CD4-positive, alpha-beta T cell treated with Interleukin-6 at 100 ng/mL for 8 hours (primary cell): ENCODE data around the gene BRK1.
"Not testable (repeated sequence)": the region's sequence is repeated elsewhere in the genome, so short reads cannot be mapped to it uniquely, and the experiment has no call there.

Source experiments
- DNase-seq: peaks from one replicate; pipeline ENCODE4 v3.0.0-alpha.2; 2020; ENCODE audit warnings: mixed read lengths, low spot score

BRK1 gene

DNA sequence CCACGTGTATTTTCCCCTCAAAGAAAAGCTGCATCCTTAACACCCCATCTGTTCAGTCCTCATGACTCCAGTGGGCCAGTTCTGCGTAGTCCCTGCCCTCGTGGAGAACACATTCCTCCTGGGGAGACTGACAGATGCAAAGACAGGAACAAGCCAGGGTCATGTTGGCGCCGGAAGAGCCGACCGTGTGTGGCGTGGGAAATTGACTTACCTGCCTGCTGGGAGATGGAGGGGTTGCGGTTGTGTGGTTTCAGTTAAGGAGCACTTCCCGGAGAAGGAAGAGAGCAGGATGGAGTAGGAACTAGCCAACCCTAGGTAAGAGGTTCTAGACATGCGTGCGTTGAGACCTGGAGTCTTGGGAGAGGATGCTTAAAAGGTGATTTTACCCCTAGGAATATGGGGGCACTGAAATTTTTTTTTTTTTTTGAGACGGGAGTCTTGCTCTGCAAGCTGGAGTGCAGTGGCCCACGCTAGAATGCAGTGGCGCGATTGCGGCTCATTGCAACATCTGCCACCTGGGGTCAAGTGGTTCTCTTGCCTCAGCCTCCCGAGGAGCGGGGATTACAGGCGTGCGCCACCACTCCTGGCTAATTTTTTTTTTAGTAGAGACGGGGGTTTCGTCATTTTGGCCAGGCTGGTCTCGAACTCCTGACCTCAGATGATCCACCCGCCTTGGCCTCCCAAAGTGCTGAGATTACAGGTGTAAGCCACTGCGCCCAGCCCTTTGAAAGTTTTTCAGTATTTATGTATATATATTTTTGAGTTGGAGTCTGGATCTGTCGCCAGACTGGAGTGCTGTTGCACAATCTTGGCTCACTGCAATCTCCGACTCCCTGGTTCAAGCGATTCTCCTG is 27.5 kb downstream of the BRK1 start:
- DNase-seq = no peak

DNA sequence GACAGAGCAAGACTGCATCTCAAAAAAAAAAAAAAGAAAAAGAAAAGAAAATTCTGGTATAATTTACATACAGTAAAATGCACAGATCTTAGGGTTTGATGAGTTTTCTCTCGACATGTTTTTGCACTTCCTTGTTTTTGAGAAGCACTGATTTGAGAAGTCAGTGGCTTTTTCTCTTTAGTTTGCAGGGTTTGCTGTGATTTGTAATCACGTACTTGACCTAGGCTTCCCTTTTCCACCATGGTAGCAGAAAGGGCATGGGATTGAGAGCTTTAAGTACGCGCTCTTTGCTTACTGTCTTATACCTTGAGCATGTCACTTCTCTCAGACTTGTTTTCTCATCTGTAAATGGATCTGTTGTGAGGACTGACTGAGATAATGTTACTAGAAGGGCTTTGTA is 30.2 kb downstream of the BRK1 start:
- no peak for DNase-seq

DNA sequence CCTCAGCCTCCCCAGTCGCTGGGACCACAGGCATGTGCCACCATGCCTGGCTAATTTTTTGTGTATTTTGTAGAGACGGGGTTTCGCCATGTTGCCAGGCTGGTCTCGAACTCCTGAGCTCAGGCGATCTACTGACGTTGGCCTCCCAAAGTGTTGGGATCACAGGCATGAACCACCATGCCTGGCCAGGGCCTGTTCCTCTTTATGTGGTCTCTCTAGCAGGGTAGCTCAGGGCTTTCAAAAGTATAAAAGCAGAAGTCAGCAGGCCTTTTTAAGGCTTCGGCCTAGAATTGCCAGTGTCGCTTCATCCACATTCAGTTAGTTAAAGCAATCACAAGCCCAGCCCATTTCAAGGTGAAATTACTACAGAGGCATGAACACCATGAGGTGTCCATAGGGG is 33.8 kb downstream of the BRK1 start:
- no peak for DNase-seq

DNA sequence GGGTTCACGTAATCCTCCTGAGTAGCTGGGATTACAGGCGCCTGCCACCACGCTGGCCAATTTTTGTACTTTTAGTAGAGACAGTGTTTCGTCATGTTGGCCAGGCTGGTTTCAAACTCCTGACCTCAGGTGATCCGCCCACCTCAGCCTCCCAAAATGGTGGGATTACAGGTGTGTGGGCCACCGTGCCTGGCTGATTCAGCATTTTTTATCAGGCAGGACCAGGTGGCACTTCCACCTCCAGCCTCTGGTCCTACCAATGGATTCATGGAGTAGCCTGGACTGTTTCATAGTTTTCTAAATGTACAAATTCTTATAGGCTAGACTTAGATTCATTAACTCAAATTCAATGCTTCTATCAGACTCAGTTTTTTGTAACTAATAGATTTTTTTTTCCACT is 35.5 kb downstream of the BRK1 start:
- no peak for DNase-seq

DNA sequence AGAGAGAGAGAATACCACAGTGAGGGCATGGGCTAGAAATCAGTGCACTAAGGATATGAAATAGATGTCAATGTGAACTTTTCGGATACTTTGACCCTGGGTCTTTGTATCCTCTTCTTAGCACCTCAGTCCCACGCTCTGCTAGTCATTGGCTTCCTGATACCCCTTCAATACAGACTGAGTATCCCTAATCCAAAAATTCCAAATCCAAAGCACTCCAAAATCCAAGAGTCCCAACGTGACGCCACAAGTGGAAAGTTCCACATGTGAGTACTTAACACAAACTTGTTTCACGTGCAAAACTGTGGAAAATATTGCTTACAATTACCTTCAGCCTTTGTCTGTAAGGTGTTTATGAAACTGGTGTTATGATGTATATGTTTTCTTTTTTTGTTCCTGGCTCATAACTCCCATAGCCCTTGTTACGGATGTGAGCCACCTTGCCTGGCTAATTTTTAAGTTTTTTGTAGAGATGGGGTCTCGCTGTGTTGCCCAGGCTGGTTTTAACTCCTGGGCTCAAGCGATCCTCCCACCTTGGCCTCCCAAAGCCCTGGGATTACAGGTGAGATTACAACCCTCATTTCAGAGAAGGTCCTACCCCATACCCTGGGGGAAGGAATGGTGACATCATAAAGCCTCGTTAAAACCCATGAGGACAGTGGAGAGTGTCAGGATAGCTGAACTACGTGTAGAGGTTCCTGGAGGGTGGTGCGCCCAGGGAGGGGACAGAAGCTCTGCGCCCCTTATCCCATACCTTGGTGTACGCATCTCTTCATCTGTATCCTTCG is 39.1 kb downstream of the BRK1 start:
- no peak for DNase-seq

DNA sequence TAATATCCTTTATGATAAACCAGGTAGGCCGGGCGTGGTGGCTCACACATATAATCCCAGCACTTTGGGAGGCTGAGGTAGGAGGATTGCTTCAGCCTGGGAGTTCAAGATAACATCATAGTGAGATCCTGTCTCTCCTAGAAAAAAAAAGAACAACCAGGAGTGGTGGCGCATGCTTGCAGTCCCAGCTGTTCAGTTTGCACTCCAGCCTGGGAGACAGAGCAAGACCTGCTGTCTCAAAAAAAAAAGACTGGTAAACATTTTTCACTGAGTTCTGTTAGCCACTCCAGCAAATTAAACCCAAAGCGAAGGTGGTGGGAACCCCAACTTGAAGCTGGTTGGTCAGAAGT is 39.6 kb downstream of the BRK1 start:
- no peak for DNase-seq

DNA sequence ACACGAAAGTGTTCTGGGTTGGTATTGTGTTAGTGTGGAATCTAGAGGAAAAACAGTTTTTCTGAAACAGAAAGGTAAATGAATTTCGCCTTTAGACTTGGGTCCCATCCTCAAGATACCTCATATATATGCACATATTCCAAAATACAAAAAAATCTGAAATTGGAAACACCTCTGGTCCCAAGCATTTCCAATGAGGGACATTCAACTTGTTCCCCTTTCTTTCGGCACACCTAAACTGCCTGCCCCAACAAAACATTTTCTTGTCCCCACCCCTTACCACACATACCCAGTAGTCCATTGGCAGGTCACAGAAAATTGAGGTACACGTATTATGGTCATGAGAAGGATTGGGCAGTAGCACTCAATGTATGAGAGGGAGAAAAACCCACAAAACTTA is 40.2 kb downstream of the BRK1 start:
- DNase-seq = no peak

DNA sequence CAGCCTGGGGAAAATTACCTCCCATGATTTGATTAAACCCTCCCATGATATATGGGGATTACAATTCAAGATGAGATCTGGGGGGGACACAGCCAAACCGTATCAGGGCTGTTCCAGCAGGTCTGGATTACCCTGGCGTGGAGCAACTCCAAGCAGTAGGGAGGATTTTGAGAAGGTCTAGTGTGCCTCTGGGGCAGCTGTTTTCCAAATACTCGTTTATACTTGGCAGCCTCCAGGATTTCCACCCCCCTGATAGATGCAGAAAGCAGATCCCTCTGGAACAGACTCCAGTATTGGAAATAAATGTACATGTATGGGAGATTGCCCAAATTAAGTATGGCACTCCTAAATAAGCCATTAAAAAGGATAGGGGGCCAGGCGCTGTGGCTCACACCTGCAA is 41.6 kb downstream of the BRK1 start:
- no peak for DNase-seq

DNA sequence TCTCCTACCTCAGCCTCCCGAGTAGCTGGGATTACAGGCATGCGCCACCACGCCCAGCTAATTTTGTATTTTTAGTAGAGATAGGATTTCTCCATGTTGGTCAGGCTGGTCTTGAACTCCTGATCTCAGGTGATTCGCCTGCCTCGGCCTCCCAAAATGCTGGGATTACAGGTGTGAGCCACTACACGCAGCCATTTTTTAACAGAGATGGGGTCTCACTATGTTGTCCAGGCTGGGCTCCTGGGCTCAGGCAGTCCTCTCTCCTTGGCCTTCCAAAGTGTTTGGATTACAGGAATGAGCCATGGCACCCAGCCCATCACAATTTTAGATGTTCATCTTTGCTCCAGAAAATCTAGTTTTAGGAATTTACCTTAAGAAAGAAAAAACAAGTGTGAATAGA is 43.1 kb downstream of the BRK1 start:
- DNase-seq = not testable (repeated sequence)

DNA sequence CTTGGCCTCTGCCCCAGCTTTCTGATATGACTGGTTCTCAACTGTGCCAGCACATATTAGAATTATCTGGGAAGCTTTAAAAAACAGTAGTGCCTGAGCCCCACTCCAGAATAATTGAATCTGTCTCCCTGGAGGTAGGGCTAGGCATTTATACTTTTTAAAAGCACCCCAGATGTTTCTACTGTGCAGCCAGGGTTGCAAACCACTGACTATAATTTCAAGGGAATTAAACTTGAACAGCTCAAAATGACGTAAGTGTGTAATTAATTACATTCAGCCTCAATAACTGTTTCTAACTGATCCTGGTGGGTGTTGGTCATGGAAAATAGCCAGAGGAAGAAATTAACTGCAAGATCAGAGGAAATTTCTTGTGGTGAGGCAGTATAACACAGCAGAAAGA is 44.9 kb downstream of the BRK1 start:
- no peak for DNase-seq

DNA sequence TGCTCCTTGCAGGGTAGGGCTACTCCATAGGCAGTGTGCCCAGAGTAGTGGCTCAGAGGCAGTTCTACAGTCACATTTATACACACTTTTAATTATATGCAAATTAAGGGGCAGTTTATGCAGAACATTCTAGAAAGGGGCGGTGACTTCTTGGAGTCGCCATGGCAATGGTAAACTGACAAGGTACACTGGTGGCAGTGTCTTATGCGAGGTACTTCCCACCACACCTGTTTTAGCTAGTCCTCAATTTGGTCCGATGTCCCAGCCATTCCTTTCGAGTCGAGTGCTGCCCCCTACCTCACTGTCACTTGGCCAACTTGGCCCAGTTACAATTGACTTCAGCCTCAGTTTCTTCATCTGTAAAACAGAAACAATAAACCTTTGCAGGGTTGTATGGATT is 45.5 kb downstream of the BRK1 start:
- DNase-seq = no peak

DNA sequence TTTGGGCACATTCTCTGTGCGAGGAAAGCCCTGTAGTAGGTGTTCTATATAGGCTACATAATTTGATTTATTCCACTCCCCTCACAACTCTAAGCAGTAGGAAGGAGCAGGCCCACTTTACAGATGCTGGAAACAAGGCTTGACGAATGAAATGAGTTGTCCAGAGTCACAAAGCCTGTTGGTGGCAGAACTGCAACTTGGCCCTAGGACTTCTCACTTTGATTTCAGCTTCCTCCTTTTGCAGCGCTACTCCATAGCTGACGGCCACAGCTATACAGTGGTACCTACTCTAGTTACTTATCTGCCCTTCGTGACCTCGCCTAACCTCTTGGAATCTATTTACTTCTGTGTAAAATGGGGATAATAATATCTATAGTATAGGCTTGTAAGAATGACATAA is 46.7 kb downstream of the BRK1 start:
- no peak for DNase-seq

DNA sequence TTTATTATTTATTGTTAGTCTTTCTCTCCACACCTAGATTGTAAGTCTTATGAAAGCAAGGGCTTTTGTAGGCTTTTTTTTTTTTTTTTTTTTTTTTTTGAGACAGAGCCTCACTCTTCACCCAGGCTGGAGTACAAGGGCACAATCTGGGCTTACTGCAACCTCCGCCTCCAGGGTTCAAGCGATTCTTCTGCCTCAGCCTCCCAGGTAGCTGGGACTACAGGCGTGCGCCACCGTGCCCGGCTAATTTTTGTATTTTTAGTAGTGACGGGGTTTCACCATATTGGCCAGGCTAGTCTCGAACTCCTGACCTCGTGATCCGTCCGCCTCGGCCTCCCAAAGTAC is 48.7 kb downstream of the BRK1 start:
- not testable (repeated sequence) for DNase-seq

DNA sequence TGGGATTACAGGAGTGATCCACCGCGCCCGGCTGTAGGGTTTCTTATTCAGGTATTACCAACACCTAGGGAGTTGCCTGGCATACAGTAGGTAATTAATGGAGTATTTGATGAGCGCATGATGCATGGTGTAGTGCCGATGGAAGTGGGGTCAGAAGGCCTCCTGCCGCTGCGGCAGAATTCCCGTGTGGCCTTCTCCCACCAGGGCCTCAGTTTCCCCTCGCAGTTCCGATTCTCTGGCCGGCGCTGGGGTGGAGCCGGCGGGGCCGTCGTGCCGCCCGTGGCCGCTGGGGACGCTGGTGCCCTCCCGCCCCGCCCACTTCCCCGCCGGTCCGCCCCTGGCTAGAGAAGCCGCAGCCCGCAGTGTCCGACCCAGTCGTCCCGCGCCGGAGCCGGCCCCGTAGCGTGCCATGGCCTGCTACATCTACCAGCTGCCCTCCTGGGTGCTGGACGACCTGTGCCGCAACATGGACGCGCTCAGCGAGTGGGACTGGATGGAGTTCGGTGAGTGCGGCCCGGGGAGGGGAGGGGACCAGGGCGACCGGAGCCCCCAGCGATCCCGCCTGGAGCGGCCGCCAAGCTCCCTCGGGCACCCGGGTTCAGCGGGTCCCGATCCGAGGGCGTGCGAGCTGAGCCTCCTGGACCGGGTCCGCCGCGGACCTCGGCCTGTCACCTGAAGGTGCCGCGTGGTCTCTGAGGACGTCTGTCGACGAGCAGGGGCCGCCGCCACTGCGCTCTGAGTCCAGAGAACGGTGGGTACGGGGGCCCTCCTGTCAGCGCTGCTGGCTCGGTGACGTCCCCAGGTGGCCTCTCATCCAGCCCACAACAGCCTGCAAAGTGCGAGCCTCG is 49.3 kb downstream of the BRK1 start, which contains the start of gene IRAK2:
IRAK2 (plus strand) TSS at position 374 of the 848 bp plus-strand sequence; CDS start at position 410, 36 bp downstream.
- DNase-seq = peak; percentile 51

DNA sequence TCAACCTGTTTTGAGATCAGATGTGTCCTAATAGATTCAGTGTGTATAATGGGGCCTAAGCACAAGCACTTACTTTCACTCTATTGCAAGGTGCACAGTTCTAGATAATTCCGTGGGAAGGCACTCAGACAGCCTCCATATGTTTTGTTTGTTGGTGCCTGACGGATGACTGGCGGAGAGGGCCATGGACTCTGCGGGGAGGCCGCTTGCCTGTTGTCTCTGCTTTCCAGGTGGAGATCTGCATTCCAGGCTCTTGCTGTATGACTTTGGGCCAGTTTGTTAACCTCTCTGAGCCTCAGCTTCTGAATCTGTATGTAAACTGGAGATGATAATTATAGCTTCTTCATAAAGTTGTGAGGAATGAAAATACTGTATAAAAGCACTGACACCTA is 50.7 kb downstream of the BRK1 start:
- DNase-seq = no peak

DNA sequence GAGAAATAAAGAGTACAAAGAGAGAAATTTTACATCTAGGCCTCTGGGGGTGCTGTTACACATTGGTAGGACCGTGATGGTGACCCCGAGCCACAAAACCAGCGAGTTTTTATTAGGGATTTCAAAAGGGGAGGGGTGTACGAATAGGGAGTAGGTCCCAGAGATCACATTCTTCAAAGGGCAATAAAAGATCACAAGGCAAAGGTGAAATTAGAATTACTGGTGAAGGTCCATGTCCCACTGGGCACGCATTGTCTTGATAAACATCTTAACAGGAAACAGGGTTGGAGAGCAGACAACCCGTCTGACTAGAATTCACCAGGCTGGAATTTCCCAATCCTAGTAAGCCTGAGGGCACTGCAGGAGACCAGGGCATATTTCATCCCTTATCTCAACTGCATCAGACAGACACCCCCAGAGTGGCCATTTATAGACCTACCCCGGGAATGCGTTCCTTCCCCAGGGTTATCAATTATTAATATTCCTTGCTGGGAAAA is 53.6 kb downstream of the BRK1 start:
- no peak for DNase-seq

DNA sequence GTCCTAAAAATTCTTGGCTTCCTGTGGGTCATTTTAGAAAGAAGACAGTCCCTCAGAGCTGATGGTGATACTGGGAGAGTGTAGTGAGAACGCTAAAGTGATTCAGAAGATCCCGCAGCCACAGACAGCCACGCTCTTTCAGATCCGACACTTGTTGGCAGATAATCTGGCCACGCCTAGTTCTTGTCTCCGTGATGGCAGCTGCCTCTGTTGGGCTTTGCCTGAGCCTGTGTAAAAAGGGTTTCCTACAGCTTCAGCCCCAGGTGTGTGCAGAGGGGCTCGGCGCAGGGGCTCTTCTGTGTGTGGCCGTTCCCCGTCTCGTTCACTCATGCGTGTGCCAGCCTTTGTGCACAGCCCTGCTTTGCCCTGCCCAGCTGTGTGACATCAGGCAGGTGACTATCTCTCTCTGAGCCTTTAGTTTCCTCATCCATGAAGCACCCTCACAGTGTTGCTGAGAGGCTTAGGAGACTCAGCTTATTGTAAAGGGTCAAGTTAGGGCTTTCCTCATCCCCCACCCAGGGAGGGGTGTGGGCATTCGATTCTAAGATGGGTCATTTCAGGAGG is 55.5 kb downstream of the BRK1 start:
- DNase-seq = no peak

DNA sequence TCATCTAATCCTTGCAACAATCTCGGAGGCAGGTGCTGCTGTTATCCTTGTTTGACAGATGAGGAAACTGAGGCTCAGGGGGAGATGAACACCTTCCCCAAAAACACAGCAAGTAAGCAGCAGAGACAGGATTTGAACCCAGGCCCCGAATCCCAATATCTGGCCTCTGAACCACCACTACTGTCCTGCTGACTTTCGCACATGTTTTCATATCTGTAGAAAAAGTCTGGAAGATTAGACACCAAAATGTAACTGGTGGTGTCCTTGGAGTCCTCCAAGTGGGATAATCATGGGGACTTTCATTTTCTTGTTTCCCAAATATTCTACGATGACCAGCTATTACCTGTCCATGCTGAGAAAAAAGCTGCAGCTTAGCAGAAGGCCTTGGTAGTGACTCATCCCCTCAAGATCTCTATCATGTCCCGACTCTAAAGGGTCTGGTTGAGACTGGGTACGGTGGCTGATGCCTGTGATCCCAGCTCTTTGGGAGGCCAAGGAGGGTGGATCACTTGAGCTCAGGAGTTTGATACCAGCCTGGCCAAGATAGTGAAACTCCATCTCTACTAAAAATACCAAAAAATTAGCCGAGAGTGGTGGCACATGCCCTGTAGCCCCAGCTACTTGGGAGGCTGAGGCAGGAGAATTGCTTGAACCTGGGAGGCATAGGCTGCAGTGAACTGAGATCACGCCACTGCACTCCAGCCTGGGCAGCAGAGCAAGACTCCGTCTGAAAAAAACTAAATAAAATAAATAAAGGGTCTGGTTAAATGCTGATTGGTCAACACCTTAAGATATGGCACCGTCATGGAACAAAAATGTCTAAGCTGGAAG is 57.8 kb downstream of the BRK1 start:
- DNase-seq = no peak

DNA sequence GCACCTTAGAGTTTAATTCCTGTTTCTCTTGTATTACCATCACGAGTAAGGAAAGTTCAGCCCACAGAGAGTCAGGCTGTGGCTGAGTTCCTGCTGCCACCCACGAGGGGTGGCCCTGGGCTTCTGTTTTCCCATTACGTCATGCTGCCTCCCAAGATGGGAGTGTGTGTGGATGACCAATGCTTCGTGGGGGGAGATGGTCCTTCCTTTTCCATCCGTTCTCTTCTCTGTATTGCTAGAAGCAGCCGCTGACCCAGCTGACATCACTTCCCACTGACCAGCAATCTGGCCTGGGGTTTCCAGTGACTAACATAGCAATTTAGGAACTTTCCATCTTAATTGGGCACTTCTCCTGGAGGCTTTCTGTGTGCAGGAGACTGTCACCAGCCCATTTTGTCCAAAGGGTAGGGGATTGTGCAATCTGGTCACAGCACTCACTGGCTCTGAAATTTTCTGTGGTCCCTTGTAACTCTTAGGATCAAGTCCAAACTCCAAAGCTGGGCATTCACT is 58.5 kb downstream of the BRK1 start:
- DNase-seq = no peak

DNA sequence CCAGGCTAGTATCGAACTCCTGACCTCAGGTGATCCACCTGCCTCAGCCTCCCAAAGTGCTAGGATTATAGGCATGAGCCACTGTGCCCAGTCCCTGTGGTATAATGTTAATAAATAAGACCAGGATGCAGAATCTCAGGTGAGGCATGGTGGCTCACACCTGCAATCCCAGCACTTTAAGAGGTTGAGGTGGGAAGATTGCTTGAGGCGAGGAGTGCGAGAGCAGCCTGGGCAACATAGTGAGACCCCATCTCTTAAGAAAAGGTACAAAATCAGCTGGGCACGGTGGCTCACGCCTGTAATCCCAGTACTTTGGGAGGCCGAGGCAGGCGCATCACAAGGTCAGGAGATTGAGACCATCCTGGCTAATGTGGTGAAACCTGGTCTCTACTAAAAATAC is 59.9 kb downstream of the BRK1 start:
- not testable (repeated sequence) for DNase-seq

DNA sequence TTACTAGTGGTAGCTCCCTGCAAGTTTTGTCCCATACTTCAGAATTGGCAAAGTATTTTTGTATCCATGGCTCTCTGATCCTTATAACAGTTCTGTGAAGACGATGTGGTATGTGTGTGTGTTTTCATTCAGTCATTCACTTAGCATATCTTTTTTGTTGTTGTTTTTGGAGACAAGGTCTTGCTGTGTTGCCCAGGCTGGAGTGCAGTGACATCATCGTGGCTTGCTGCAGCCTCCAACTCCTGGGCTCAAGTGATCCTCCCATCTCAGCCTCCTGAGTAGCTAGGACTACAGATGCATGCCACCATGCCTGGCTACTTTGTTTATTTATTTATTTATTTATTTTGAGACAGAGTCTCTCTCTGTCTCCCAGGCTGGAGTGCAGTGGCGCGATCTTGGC is 60.7 kb downstream of the BRK1 start:
- not testable (repeated sequence) for DNase-seq
